ENCODE measurements around the gene TUB.

Gene TUB

DNA sequence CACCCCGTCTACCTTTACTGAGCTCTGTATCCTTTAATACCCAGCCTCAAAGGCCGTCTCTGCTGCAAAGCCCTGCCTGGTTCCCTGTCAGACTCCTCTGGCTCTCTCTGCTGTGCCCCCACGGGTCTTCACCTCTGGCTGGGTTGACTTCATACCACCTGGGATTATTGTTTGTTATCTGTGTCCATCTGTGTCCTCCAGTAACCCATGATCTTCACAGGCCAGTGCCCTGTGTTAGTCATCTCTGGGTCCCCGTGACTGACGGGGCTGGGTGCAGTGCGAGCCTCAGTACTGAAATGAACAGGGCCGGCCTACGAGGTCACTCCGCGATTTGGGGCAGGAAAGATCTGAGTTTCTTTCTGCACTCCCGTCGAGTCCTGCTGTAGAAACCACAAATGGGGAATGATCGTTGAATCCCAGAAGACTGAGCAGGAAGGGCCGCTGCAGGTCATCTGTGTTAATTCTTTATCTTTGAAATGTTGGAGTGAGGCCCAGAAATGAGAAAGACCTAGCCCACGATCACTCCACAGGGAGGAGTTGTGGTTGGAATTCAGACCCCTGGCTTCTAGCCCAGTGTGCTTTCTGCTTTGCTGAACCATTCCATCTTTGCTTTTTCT, 12.3 kb upstream of the TUB start:
- DNase-seq (ENCODE audit: low spot score) = no peak

DNA sequence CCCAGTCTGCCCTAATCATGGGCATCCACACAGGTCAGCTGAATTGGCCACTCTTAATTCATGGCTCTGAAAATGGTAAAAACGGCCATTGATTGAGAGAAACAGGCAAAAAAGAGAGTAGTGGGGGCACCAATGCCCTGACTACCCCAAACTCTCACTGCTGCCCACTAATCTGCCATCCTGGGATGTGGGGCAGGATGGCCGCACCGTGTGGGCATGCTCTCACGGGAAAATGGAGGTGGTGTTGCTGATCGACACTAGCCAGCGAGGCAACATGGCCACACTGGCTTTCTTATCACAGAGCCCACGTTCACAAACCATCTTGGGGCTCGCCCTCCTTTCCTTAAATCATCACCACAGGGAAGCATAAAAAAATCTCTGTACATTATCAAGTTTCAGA, 11.2 kb upstream of the TUB start:
- no peak for DNase-seq (ENCODE audit: low spot score)

DNA sequence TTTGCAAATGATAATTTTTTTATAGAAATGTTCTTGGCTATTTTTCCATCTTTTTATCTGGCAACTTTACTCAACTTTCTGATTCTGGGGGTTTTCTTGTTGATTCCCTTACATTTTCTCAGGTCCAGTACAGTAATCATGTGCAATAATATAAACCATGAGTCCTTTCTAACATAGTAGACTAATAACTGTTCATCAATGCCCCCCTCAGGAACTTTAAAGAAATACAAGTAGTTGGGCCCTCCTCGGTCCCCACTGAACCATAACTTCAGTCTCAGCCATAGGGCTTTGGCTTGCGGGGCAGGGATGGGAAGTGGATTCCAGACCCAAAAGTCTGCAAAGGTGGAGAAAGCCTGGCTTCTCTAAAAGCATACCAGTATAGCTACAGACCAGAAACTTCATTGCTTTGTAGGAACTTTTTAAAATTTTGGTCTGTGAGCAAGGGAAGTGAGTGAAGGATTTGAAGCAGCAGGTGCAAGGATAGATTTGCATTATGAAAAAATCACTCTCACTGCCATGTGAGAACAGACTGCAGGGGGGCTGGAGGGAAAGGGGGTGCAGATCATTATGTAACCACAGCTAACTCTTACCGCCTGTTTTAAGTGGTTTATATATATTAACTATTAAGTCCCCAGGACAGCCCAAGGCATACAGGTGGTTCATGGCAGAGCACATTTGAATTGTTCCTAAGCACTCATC, 10.4 kb upstream of the TUB start:
- peak; percentile 47 for DNase-seq (ENCODE audit: low spot score)

DNA sequence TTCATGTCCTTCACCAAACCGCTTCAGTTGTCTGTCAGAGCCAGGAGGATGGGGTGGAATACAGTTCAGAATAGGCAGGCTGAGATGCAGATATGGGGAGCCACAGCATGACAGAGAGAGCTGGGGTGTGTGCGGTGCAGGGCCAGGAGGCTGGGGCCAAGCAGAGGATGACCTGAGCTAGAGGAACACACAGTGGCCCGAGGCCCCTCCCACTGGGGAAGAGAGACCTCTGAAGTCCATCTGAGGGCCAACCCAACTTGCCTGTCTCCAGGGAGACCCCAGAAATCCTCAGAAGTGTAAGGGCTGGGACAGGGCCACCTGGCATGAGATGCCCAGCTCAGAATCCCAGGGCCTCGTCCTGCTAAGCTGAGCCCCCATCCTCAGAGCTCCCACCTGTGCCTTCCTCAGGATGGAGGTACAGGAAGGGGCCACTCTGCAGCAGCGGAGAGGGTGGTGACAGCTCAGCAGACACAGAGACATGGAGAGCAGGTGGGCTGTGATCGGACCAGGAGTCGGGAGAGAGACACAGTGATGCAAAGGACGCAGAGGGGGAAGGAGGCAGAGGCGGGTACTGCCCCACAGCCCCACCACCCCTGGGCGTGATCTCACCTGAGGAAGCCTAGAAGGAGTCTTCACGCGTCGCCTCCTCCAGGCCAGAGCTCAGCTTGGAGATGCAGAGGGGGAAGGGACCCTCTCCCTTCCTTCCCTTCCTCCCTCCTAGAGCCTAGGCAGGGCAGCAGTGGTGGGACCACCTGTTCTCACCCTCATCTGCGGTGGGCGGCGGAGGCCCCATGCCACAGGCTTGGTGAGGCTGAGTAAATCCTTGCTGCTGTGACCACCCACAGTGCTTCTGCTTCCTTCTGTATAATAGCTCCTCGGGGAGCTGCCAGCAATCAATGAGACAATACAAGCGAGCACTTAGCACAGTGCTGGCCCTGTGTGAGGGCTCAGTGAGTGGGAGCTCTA, 9.1 kb upstream of the TUB start:
- DNase-seq (ENCODE audit: low spot score) = no peak

DNA sequence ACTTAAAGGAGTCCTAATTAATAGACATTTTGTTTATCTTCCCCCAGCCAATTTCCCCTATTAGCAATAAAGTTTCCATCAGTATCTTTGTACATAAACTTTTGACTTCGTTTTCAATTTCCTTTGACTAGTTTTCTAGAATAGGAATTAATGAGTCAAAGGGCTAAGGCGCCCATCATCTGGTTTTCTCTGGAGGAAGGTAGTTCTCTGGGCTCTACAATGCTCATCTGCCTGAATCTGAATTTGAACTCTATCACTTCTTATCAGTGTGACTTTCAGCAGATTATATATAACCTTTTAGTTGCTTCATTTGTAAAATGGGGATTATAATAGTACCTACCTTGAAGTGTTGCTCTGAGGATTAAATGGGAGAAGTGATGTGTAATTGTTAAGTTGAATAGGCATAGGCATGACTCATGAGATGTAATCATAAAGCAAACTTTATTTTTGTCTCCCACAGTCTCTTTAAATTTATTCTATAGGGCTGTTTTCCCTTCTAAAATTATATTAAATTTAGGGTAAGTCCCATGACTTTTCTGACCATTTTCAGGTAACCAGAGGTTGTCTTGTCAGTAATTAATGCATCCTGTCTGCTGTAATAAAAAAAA, 5.8 kb upstream of the TUB start:
- DNase-seq (ENCODE audit: low spot score) = no peak

DNA sequence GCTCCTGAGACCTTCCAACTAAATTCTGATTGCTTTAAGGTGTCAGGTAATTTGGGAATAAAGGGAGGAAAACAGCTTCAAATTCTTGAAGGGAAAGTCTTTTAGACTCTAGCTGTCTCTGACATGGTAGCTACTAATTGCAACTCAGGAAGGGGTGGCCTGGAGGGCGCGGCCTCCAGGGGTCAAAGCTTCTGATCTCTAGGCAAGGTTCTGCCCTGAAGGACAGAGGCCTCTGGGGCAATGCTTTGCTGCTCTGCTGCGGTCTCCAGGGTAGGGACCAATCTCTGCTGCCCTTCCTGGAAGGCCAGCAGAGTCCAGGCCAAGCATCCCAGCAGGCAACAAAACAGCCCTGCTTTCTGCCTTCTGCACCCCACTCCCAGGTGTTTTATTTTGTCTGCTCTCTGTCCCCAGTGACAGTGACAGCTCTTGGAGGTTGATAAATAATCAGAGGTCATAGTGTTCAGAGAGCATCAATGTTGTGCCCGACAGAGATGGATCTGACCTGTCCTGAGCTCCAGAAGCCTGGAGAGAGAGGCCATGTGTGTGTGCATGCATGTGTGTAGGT, 1.8 kb upstream of the TUB start:
- no peak for DNase-seq (ENCODE audit: low spot score)

DNA sequence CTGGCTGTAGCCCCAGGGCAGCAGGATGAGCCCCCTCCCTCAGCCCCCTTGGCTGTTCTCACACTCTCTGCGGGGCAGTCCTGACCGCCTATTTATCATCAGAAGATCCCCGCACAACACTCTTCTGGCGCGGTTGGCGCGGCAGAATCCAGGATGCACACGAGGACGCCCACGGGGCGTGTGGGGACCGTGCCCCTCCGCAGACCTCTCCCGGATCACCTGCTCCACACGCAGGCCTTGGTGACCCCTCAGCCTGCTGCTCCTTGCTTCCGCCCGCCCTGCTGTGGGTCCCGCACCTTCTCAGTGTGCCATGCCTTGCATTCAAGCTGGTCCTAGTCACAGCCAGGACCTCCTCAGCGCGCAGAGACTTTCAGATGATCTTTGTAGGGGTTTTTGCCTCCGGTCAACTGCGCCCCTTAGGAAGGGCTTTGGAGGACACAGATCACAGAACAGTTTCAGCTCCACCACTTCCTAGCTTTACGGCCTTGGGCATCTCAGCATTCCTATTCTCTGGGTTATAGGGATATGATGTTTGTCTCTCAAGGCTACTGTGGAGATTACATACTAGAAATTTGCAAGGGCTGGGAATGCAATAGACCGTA, 841 bp upstream of the TUB start:
- no peak for DNase-seq (ENCODE audit: low spot score)

DNA sequence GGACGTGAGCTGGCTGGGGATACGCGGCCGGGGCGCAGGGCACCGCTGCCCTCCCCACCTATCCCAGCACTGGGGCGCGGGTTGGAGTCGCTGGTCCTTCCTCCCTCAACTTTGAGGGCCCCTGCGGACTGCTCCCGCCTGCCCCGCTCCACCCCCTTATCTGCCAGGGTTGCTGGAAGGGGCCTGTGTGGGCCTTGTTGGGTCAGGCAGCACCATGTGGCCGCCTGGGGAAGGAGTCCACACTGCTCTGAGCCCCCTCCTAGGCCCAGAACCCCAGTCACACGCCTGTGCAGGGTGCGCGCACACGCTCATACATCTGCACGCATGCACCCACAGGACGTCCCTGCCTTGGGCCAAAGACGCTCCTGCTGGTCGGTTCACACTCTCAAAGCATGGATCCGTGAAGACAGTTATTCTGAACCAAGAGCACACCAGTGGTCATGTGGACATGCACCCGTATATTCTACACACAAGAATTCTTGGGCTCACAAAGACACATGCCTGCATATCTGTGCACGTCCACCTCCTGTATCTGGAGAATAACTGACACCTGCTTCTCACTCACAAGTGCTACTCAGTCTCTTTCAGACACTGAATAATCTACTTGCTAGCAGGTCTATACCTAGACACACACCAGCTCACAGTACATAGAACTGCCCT, 710 bp downstream of the TUB start:
- no peak for DNase-seq (ENCODE audit: low spot score)

DNA sequence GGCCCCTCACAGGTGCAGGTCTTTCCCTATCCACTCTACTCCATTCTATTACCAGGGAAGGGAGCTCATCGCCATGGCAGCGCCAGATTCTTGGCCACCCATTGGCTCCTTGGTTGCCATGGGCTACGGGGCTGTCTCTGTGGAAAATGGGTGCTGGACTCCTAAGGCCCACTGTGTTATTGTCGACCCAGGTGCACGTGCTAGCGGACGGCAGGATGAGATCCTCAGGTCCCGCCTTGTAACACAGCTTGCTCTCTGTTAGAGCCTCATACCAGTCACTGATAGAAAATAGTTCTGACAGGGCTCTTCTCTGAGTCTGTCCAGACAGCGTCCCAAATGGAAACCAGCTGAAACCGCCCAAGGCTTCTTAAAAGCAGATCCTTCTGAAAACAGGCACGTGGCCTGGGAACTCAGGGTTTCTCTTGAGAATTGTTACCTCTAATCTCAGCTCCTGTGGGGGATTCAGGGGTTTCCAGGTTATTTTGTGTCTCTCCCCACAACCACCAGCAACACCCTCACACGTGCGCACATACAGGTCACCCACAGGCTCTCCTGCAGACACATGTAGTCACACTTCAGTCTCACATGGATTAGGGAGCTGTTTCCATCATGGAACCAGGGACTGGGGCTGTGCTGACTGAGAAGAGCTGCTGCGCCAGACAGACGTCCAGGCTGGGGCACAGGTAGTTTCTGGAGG, 1.5 kb downstream of the TUB start:
- DNase-seq (ENCODE audit: low spot score) = no peak

DNA sequence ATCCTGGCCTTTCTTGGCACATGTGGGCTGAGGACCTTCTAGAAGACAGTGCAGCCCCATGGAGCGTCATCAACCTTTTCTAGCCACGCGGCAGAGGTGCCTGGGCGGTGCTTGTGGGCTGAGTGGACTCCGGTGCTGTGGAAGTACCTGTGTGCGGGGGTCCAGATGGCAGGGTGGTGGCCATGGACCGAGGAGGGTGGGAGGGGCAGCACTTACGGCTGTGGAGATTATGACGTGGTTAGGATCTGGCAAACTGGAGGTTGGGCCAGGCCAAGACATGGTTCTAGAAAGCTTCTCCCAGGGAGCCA, 2.0 kb downstream of the TUB start:
- DNase-seq (ENCODE audit: low spot score) = no peak

DNA sequence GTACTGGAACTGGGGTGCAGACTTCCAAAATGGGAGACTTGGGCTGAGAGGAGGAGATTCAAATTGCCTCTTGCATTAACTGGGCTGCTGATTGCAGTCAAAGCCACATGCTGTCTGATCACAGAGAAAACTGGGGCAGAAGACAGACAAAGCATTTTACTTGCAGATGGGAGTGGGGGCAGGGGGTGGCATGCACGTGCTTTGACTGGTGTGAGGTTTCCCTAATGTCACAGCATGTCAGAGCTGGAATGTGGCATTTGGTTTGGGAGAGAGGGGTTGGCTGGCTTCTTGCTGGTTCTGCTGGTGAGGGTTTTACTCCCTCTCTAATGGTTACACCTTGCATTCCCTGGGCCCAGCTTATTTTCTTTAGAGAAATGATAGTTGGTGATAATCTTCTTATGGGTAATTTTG, 2.9 kb downstream of the TUB start:
- DNase-seq (ENCODE audit: low spot score) = no peak

DNA sequence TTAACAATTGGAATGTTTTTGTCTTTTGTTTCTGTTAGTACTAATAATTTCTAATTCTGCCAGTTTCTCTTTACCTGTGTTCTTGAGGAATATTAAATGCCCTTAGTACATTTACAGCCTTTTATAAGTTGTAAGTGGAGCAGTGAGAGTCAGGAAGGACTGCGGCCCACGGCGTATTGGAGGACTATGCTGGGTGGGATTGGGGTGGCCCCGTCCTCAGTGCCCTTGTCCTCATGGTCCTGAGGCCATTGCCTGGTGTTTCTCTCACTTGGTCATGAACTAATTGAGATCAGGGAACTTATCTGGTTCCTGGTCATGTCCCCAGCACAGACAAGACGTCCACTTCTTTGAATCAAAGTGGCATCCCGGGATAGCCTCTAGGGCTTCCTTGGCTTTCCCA, 3.3 kb downstream of the TUB start:
- DNase-seq (ENCODE audit: low spot score) = no peak

DNA sequence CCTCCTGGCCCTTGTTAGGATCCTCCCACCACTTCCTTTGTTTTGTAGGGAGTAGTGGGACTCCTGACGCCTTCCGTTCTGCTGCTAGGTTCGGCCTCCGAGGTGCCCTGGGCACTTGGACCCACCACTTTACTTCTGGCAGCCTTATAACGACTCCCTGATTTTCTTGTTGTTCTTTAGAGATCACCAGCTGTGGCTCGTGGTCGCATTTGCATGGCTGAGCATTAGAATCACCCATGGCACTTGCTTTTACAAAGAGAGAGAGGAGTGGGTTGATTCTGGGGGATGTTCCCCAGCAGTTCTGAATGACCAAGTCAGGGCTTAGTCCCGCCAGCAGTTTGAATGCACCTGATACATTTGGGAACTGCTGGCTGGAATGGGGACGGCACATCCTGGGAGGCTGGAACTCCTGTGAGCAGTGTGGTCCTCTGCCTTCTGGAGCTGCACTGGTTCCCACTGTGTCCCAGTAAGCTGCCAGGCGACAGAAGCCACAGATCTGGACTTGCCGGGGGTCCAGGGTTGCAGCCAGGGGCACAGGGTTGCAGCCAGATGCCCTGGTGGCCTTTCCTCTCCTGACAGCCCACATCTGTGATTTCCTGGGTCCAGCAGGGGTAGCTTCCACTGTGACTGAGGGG, 4.1 kb downstream of the TUB start:
- no peak for DNase-seq (ENCODE audit: low spot score)

DNA sequence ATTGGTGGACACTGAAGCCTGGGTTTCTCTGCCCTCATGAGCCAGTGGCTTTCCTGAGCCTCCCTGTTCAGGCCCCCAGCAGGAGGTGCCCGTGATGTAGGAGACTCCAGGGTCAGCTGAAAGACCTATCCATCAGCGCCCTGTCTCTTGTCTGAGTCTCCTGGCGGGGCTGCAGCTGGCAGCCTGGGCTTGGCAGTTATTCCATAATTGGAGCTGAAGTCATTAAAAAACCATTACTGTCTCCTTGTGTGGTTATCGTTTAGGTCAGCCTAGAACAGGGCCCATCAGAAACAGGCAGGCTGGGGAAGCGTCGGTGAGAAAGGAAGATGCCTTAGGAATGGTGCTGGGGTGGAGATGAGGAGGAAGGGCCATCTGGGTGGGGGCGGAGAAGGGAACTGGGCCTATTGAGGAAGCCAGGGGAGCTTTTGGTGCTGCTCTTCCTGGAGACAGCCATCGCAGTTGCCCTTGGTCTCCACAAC, 5.0 kb downstream of the TUB start:
- DNase-seq (ENCODE audit: low spot score) = no peak

DNA sequence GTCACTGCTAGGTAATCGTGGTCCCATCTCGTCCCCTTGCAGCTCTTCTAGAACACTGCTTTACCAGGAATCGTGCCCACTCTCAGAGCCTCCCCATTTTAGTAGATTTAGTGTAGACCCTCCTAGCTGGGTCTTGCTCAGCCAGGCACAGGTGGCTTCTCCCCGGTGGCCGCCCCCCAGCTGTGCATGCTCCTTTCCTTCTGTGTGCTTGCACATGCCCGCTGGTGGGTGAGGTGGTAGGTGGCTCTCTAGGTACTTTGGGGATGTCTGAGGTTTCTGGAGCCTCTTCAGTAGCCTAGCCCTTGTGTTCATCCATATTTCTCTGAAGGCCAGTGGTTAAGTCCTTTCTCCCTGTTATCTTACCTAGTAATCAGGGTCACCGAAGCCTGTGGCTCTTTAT, 5.6 kb downstream of the TUB start:
- no peak for DNase-seq (ENCODE audit: low spot score)

DNA sequence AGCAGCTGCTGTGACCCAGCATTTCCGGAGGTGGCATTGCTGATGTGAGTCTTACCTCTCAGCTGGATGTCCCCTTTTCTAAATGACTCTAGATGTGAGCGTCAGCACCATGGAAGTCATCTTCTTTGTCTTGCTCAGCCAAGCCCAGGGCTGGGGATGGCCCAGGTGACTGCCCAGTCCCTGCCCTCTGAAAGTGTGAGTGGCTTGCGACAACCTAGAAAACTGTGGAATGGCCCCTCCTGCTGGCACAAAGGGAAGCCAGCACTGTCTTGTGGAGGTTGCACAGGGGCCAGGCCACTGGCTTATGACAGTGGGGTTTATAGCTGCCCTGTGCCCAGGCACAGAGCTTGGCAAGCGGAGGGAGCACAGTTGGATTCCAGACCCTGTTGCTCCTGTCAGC, 6.2 kb downstream of the TUB start:
- DNase-seq (ENCODE audit: low spot score) = no peak

DNA sequence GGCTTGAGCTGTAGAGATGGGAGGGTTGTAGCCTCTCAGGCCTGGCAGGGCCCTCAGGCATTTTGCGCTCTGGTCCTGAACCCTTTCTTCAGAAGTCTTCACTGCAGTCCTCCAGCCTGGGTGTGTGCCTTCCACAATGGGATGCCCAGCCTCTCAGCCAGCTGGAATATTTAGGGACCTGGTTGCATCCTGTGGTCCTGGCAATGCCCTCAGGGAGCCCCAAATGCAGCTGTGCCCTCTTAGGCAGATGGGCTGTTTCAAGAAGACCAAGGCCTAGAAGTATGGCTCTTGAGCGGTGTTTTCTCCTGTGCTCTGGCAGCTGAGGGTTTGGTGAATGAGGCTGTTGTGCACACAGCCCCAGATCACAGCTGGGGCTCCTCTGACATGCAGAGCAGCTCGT, 6.7 kb downstream of the TUB start:
- no peak for DNase-seq (ENCODE audit: low spot score)

DNA sequence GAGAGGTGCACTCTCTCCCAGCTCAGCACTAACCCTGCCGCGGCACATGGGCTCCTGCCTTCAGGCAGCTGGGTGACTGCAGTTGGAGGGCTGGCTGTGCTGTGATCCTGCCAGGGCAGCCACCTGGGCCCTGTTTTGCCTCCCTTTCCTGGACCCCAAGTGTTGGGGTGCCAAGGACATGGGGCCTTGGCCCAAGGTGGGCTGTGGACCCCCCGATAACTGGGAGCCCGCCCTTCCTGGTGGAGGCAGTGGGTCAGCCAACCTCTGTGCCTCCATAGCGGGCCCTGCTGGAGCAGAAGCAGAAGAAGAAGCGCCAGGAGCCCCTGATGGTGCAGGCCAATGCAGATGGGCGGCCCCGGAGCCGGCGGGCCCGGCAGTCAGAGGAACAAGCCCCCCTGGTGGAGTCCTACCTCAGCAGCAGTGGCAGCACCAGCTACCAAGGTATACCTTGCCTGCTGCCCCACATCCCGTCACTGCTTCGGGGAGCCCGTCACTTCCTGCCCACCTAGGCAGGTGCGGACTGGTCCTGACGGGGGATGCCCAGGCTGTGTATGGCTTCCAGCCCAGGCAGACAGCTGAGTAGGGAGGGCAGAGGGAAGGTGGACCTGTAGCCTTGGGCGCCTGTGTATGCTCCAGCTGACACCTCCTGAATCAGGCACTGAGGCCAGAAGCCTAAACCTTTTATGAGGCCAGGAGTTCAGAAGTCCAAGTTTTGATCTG, 8.9 kb downstream of the TUB start:
- DNase-seq (ENCODE audit: low spot score) = no peak

DNA sequence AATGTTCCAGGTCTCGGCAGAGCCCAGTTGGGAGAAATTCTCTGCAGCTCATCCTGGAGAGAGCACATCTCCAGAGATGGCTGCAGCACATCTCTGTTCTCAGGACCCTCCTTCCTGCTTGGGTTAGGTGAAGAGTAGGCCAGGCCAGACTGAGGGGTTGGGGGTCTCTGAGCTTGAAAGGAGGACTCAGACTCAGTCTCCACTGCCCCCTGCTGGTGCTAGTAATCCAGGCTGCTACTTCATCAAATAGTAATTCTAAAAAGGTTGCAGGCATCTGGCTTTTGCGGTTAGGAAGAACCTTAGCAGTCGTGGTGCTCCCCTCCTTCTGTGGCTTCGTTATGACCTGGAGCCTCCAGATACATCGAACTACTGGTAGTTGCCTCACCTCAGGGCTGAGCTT, 9.7 kb downstream of the TUB start:
- no peak for DNase-seq (ENCODE audit: low spot score)

DNA sequence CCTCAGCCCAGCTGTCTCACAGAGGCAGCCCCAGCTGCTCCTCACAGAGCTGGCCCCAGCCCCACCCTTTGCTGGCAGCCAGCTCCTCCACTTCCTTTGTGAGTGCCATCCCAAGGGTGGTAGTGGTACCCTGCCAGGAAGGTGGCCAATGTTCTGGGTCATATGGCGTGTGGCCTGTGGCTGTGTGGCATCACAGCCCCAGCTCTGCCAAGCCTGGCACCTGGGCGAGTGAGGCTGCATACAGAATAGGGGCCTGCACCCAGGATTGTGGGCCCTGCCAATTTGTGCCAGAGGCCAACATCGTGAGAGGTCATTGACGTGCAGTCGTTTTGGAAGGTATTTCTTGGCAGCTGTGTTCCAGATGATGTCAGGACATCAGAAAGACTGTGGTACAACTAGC, 10.7 kb downstream of the TUB start:
- DNase-seq (ENCODE audit: low spot score) = no peak

Data from RKO (cell line).